Right cardiac atrium (tissue), 5 donors: ENCODE results near the gene SYT12. TPM values are rescaled to one million over a fixed set of nuclear protein-coding genes. Genes with fewer than 3 reads are reported as not detected.

Experiments
- ATAC-seq, 2 donors: fragments of 200-7000 bp; cut with Tn5 transposase; one replicate each; pipeline versions ENCODE4 v1.8.0 to v1.9.1; 2020; ENCODE audit warnings: moderate library complexity in 2 of 2, mild to moderate bottlenecking in 1 of 2
- DNase-seq, 3 donors: peaks; one replicate each; pipeline ENCODE4 v3.0.0-alpha.2; 2020
- H3K27ac ChIP-seq: one replicate; pipeline ENCODE4 v1.5.1; 2013; ENCODE audit warnings: mild to moderate bottlenecking, low read length, control low read depth, moderate library complexity
- H3K27me3 ChIP-seq: one replicate; pipeline ENCODE4 v1.6.1; 2013; ENCODE audit not compliant: control insufficient read depth, insufficient read depth
- H3K4me1 ChIP-seq: one replicate; pipeline ENCODE4 v1.6.1; 2013; ENCODE audit warnings: low read length; ENCODE audit not compliant: control insufficient read depth, insufficient read depth
- H3K4me3 ChIP-seq: one replicate; pipeline ENCODE4 v1.5.1; 2013; ENCODE audit warnings: low read length, control low read depth
- H3K9me3 ChIP-seq: one replicate; pipeline ENCODE4 v1.6.1; 2013; ENCODE audit warnings: low read length; ENCODE audit not compliant: control insufficient read depth
- WGBS: extraction: QIAGEN DNeasy Blood & Tissue Kit; methylation state at CpG from one replicate; pipeline ENCODE4 v1.1.7; 2013; 5-methylcytosine and 5-hydroxymethylcytosine counted together
- intact Hi-C, 4 donors: fragments of 100-400 bp; cut with DNase I; formaldehyde crosslinking; loops; one replicate each; pipeline versions ENCODE4 v1.11.0 to v1.14.0; 2022 to 2023
- polyA plus RNA-seq: library from polyadenylated mRNA; stranded (reverse); fragments of 200-250 nt; gene quantifications from one replicate; pipeline ENCODE4 v1.2.3, GENCODE V29; 2013
- total RNA-seq, 4 donors: library from RNA; stranded (reverse); fragmentation: NEBNext Ultra II Directional; extraction: Animal tissue kit (Norgen Biotek cat#: 25700); gene quantifications; one replicate each; pipeline ENCODE4 v1.2.1, GENCODE V29; 2021
- donor health status: healthy with polysubstance abuse.
- donor health status: DM: no; HTN: yes; CAD: no.
- donor health status: DM: no; HTN: no; CAD: no.
- donor health status: DM: no; HTN: yes; CAD: no; lungs with severe emphysema.
- donor health status: DM: yes; HTN: yes; CAD: no.

The SYT12 gene
- total and polyA plus RNA-seq, 5 donors = 0.11 to 1.4 (median 0.18) TPM

DNA sequence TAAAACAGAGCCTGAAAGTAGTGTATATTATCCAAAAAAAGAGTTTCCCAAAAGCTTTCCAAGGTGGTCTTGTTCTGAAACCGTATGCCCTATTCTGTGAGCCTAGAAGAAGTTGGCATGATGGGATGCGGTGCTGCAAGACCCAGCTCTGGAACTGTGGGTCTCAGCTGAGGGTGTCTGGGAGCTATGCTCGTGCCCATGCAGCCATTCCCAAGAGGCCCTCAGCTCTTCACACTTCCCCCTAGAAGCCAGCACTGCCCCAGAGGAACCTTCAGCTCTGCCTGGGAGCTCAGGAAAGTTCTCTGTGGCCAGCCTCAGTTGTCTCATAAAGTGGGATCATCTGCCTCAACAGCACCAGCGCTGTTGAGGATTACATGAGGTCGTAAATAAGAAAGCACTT lies 6.4 kb upstream of the SYT12 start:
- WGBS = 82% methylated on average over 5 of the region's 5 CpGs
- no peaks in the 10 kb centered on the region for H3K4me1 ChIP-seq
- H3K9me3 ChIP-seq = no peaks in the 10 kb centered on the region
- intact Hi-C loops = no loop called here
- no peak overlapping the region for H3K27ac ChIP-seq
- no peak for ATAC-seq
- DNase-seq = no peak
- no peak overlapping the region for H3K4me3 ChIP-seq
- no peaks in the 10 kb centered on the region for H3K27me3 ChIP-seq

DNA sequence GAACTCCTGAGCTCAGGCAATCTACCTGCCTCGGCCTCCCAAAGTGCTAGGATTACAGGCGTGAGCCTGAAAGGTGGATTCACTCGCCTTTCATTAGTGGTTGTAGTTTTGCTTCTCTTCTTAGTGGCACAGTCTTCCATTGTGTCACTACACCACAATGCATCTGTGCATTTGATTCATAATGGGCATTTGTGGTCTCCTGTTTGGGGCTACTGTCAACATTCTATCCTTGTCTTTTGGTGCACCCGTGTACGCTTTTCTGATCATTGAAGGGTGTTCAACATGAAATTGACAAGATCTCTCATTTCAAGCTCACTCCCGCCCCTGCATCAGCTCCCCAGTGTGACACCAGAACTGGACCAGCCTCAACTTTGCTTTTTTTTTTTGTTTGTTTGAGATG lies 2.0 kb upstream of the SYT12 start:
- intact Hi-C loops = no loop called here
- 90% methylated on average over 6 of the region's 6 CpGs for WGBS
- H3K27ac ChIP-seq = no peak overlapping the region

DNA sequence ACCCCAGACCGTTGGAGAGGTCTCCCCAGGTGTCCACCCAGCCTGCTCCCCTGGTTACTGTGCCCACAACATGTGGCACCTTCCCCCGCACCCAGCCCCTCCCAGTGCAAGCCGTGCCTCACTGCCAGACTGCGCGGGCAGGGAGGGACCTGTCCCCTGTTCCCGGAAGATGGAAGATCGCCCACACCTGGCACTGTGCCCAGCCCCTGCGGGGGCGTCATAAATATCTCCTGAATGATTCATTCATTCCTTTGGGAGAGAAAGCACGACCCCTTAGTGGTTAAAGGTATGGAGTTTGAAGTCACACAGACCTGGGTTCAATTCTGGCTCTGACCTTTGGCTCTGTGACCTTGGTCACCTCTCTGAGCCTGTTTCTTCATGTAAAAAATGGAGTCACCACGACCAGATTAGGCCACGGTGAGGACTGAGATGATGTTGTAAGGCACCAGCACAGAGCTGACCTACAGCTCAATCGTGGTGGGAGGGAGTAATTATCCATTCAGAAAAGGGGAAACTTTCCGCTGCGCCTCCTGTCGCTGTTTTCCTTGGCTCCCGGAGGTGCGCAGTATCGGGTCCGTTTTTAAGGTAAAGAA lies 497 bp upstream of the SYT12 start:
- Histone ChIP-seq H3K4me3 (peak overlapping the region; percentile 46), H3K27ac (no peak overlapping the region), H3K4me1 (no peaks in the 10 kb centered on the region), H3K9me3 (no peaks in the 10 kb centered on the region), H3K27me3 (no peaks in the 10 kb centered on the region)
- WGBS = 13% methylated on average over 20 of the region's 20 CpGs
- intact Hi-C loops = no loop called here
- DNase-seq (peak; percentile 40 to 72 (median 62)), ATAC-seq (peak; percentile 17 to 34)

More for the DNA sequence above, 2.0 kb upstream of the SYT12 start:
- H3K9me3 ChIP-seq = no peaks in the 10 kb centered on the region
- no peaks in the 10 kb centered on the region for H3K4me1 ChIP-seq
- no peak for ATAC-seq
- H3K4me3 ChIP-seq = no peak overlapping the region
- H3K27me3 ChIP-seq = no peaks in the 10 kb centered on the region
- DNase-seq = no peak

DNA sequence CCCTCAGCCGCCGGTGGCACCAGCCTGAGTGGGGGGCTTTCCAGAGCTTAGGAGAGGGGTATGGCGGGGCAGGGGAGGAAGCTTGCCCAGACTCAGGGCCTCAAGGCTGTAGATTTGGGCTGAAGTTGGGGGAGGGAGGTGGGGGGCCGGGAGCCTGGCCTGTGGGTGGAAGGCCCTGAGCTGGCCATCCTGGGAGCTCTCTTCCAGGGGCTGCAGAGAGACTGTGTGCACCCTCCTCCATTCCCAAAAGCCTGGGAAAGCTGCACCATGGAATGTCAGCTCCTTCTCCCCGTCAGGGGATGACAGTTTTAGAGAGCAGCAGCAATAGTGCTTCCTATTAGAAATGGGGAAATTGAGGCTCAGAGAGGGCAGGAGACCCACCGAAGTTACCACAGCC lies 1.0 kb downstream of the SYT12 start:
- intact Hi-C loops = no loop called here
- H3K4me1 ChIP-seq = no peaks in the 10 kb centered on the region
- no peak for DNase-seq
- ATAC-seq = no peak
- H3K9me3 ChIP-seq = no peaks in the 10 kb centered on the region
- 39% methylated on average over 6 of the region's 6 CpGs for WGBS
- H3K27ac ChIP-seq = no peak overlapping the region
- no peak overlapping the region for H3K4me3 ChIP-seq
- H3K27me3 ChIP-seq = no peaks in the 10 kb centered on the region

- no peaks in the 10 kb centered on the region for H3K27me3 ChIP-seq
- intact Hi-C loops = no loop called here
- H3K9me3 ChIP-seq = no peaks in the 10 kb centered on the region
- ATAC-seq = no peak
- WGBS = 75% methylated on average over 5 of the region's 5 CpGs
- no peaks in the 10 kb centered on the region for H3K4me1 ChIP-seq
- no peak overlapping the region for H3K4me3 ChIP-seq
- DNase-seq = no peak
- H3K27ac ChIP-seq = no peak overlapping the region
Measured at GRCh38 chr11:67024410-67024809, 1.5 kb downstream of the SYT12 start.

DNA sequence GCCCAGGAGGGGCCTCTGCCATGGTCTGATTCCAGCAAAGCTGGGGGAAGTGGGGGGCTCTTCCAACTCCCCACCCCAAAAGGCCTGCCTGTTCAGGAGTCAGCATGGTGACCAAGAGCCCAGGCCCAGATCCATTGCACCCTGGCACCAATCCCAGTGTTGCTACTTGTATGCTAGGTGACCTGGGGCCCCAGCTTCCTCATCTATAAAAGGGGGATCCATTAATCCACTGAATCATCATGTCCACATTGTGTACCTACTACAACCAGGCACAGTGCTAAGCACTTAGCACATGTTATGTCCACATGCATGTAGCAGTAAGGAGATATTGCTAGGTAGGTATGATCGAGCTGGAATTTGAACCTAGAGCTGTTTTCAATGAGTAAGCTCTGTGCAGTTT lies 2.0 kb downstream of the SYT12 start:
- Histone ChIP-seq H3K27ac (no peak overlapping the region), H3K4me3 (no peak overlapping the region), H3K4me1 (no peaks in the 10 kb centered on the region), H3K9me3 (no peaks in the 10 kb centered on the region), H3K27me3 (no peaks in the 10 kb centered on the region)
- ATAC-seq (no peak), DNase-seq (no peak)
- 77% methylated on average over 1 of the region's 1 CpG for WGBS
- intact Hi-C loops = no loop called here

DNA sequence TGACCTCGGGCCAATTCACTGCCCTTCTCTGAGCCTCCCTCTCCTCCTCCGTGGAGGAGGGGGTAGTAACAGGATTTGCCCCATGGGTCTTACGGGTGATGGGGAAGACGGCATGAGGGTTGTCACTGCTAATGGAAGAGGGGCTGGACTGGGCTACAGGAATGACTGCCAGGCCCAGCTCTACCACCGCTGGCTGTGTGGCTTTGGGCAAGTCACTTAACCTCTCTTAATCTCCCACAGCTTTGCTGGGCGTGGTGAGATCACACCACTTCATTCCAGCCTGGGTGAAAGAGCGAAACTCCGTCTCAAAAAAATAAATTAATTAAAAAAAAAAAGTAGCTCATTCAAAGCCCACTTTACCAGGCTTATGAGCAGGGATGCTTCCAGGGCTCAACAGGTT lies 2.8 kb downstream of the SYT12 start:
- Histone ChIP-seq H3K27me3 (no peaks in the 10 kb centered on the region), H3K4me3 (no peak overlapping the region), H3K27ac (no peak overlapping the region), H3K9me3 (no peaks in the 10 kb centered on the region), H3K4me1 (no peaks in the 10 kb centered on the region)
- DNase-seq (no peak), ATAC-seq (no peak)
- intact Hi-C loops = no loop called here
- 80% methylated on average over 8 of the region's 8 CpGs for WGBS

DNA sequence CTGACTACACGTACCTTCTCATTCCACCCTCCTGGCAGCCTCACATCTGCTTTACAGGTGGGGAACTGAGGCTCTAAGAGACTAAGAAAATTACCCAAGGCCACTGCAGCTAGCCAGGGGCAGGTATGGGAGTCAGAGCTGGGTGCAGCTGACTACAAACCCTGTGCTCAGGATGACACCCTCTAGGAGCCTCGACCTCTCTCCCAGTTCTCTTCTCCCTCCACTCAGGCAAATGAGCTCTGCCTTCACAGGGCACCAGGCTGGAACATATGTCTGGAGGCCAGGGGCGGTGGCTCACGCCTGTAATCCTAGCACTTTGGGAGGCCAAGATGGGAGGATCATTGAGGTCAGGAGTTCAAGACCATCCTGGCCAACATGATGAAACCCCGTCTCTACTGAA lies 4.0 kb downstream of the SYT12 start:
- WGBS = 89% methylated on average over 5 of the region's 5 CpGs
- intact Hi-C loops = no loop called here
- Histone ChIP-seq H3K27ac (no peak overlapping the region), H3K9me3 (no peaks in the 10 kb centered on the region), H3K4me1 (no peaks in the 10 kb centered on the region), H3K27me3 (no peaks in the 10 kb centered on the region), H3K4me3 (no peak overlapping the region)
- DNase-seq = no peak
- no peak for ATAC-seq

DNA sequence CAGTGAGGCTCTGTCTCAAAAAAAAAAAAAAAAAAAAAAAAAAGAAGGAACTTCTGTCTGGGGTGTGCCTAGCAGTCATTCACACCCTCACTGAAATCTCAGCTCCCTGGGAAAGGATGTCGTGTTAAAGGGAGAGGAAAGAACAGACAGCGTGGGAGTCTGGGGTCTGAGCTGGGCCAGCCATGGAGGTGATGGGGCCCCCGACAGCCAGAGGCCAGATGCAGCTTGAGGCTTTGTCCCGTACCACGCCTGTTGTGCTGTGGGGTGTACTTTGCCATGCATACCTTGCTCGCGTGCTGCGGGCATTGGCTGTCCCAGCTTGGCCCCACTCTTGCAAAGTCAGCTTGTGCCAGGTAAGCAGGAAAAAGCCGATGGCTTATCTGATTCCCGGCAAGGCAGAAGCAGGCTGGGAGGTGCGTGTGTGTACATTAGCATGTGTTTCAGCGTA lies 4.6 kb downstream of the SYT12 start:
- Histone ChIP-seq H3K9me3 (no peaks in the 10 kb centered on the region), H3K4me3 (no peak overlapping the region), H3K27me3 (no peaks in the 10 kb centered on the region), H3K27ac (no peak overlapping the region), H3K4me1 (no peaks in the 10 kb centered on the region)
- ATAC-seq (no peak), DNase-seq (no peak)
- WGBS = 82% methylated on average over 12 of the region's 12 CpGs
- intact Hi-C loops = no loop called here

DNA sequence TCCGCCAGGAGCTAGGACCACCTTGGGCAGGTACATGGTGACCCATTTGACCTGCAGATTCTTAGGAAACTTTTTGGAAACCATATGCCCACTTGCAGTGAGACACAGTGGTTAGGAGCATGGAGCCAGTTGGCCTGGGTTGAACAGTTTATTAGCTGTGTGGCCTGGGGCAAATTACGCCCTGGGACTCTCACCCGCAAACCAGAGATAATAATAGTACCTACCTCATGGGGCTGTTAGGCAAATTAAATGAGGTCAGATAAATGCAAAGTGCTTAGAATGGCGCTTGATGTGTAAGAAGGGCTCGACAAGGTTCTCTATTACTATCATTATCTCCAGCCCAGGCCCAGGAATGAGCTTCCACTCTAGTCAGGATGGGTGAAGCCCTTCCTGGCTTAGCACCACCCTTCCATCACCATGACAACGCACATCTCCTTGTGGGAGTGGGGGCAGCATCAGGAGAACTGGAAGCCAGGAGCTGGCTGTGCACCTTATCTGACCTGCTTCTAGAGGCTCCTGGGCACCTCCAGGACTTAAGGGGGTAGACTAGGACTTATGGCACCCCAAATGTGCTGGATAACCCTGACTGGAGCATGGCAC lies 5.1 kb downstream of the SYT12 start:
- intact Hi-C loops = no loop called here

DNA sequence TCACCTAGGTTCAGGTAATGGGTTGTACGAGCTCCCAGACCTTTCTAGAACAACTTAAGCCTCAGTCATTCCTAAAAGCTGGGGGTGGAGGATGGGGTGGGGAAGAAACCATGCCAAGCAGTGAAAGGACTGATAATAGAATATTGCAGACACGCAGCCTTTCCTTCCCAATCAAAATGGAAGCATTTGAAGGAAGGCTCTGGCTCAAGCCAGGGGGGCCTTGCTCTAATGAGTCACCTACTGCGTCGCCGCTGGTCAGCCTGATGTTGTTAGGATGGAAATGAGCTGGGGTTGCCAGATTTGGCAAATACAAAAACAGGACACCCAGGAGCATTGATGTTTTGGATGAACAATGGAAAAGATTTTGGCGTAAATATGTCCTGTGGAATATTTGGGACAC lies 6.2 kb downstream of the SYT12 start:
- ATAC-seq (no peak), DNase-seq (no peak)
- intact Hi-C loops = no loop called here
- 62% methylated on average over 6 of the region's 6 CpGs for WGBS
- no peak overlapping the region for H3K4me3 ChIP-seq
- no peak overlapping the region for H3K27ac ChIP-seq
- H3K4me1 ChIP-seq = no peaks in the 10 kb centered on the region
- H3K27me3 ChIP-seq = no peaks in the 10 kb centered on the region
- no peaks in the 10 kb centered on the region for H3K9me3 ChIP-seq

More for the DNA sequence above, 5.1 kb downstream of the SYT12 start:
- H3K27me3 ChIP-seq = no peaks in the 10 kb centered on the region
- H3K4me1 ChIP-seq = no peaks in the 10 kb centered on the region
- DNase-seq (no peak), ATAC-seq (no peak)
- no peak overlapping the region for H3K4me3 ChIP-seq
- 83% methylated on average over 6 of the region's 6 CpGs for WGBS
- no peak overlapping the region for H3K27ac ChIP-seq
- H3K9me3 ChIP-seq = no peaks in the 10 kb centered on the region

GRCh38 chr11:67030976-67031375 lies 8.0 kb downstream of the SYT12 start:
- WGBS = 73% methylated on average over 9 of the region's 9 CpGs
- intact Hi-C loops = no loop called here
- H3K4me3 ChIP-seq = no peak overlapping the region
- H3K9me3 ChIP-seq = no peaks in the 10 kb centered on the region
- H3K27ac ChIP-seq = no peak overlapping the region
- ATAC-seq = no peak
- no peaks in the 10 kb centered on the region for H3K4me1 ChIP-seq
- DNase-seq = no peak
- H3K27me3 ChIP-seq = no peaks in the 10 kb centered on the region
